ENCODE results near the gene POGK. TPM values are rescaled to one million over a fixed set of nuclear protein-coding genes. Genes with fewer than 3 reads are reported as not detected.

POGK gene
- total and polyA plus RNA-seq, 9 of the 15 experiments (the other 6 are each of a cell fraction or from before 2014, with no cell fraction given), result 6.1 to 44.5 (median 24.3) TPM

- TF ChIP-seq ZNF253 (CRISPR knock-in tag; conservative IDR thresholded peaks at IDR 0.05) (no peak), CSDE1 (IDR thresholded peaks at IDR 0.05) (0 out of 4 replicates have a peak, but pooled peaks of 1 of the 2 experiments have one; percentile 26), CBFA2T3 (IDR thresholded peaks at IDR 0.05) (0 out of 2 replicates have a peak, but pooled peaks have one; percentile 2), SP1 (CRISPR knock-in tag; IDR thresholded peaks at IDR 0.05) (peak; percentile 12), ZNF561 (CRISPR knock-in tag; conservative IDR thresholded peaks at IDR 0.05) (no peak), RFX7 (CRISPR knock-in tag; IDR thresholded peaks at IDR 0.05) (no peak), PTTG1 (tag; IDR thresholded peaks at IDR 0.05; ENCODE audit: low read depth) (0 out of 2 replicates have a peak, but pooled peaks have one; percentile 14), ELF1 (tag; IDR thresholded peaks at IDR 0.05) (0 out of 2 replicates have a peak, but pooled peaks have one; percentile 22), RNF2 (IDR thresholded peaks at IDR 0.05) (no peak), CREB3 (tag; conservative IDR thresholded peaks at IDR 0.05; ENCODE audit: low read depth) (peak; percentile 62; the same call in 1 of the 2 replicates), DPF2 (IDR thresholded peaks at IDR 0.05) (peak; percentile 59; the same call in 1 of the 2 replicates), HMGXB4 (CRISPR knock-in tag; IDR thresholded peaks at IDR 0.05) (no peak), TOE1 (IDR thresholded peaks at IDR 0.05; ENCODE audit: borderline replicate concordance) (no peak), TOE1 (CRISPR knock-in tag; IDR thresholded peaks at IDR 0.05; ENCODE audit: borderline replicate concordance, low read depth) (no peak), ZBTB9 (CRISPR knock-in tag; IDR thresholded peaks at IDR 0.05) (no peak; the same call in 1 of the 2 replicates), NR2C1 (IDR thresholded peaks at IDR 0.05) (0 out of 2 replicates have a peak, but pooled peaks have one; percentile 3), NR2C1 (tag; IDR thresholded peaks at IDR 0.05) (no peak), NCOA4 (IDR thresholded peaks at IDR 0.05; ENCODE audit: partially characterized antibody) (no peak), CHAMP1 (IDR thresholded peaks at IDR 0.05) (0 out of 2 replicates have a peak, but pooled peaks have one; percentile 31), SRF (CRISPR knock-in tag; IDR thresholded peaks at IDR 0.05) (no peak), ZNF668 (CRISPR knock-in tag; IDR thresholded peaks at IDR 0.05) (peak; percentile 50; the same call in 1 of the 2 replicates), ZNF212 (CRISPR knock-in tag; IDR thresholded peaks at IDR 0.05) (no peak), TEAD2 (tag; IDR thresholded peaks at IDR 0.05) (peak; percentile 29; the same call in 1 of the 2 replicates)
Measured at GRCh38 chr1:166876540-166876838, 37.2 kb downstream of the POGK start (continued).
